Endothelial cell of umbilical vein (primary cell): ENCODE results near the gene PPP1R12C. TPM values are rescaled to one million over a fixed set of nuclear protein-coding genes. Genes with fewer than 3 reads are reported as not detected.

Experiments used
- BruUV-seq: library from RNA; stranded (reverse); fragments of 400-500 nt; replicated peaks from 2 replicates; lab custom pipeline; 2021; lab: Mats Ljungman, UMichigan
- CTCF ChIA-PET: fragments of 300-600, 350-600 bp; sonication (Branson Sonifier 250); formaldehyde crosslinking; loops from one replicate; lab custom pipeline; 2021; ENCODE audit warnings: antibody characterized with exemption, inconsistent platforms; lab: Charles Lee
- POLR2A ChIA-PET: fragments of 300-600, 350-600 bp; sonication (Branson Sonifier 250); formaldehyde crosslinking; loops from one replicate; lab custom pipeline; 2021; ENCODE audit warnings: antibody characterized with exemption, inconsistent platforms; lab: Charles Lee
- DNase-seq: peaks from one replicate; pipeline ENCODE4 v3.0.0-alpha.2; 2011; ENCODE audit warnings: low read depth, low spot score
- FAIRE-seq: peaks from 2 replicates; lab custom pipeline; 2011; peaks lifted over from hg19 to GRCh38; lab: Jason Lieb, UNC
- H2AFZ ChIP-seq: 2 replicates; pipeline ENCODE4 v1.6.0; 2012; ENCODE audit warnings: low read depth, low read length, control low read depth, inconsistent platforms
- H3K27ac ChIP-seq: 2 replicates; pipeline ENCODE4 v1.5.1; 2011; ENCODE audit warnings: low read depth, mild to moderate bottlenecking, control low read depth, low read length, moderate library complexity; ENCODE audit not compliant: insufficient read depth
- H3K27me3 ChIP-seq, 2 experiments: 2 replicates each; pipeline versions ENCODE4 v1.6.0 to v1.6.1; 2011; ENCODE audit warnings: low read length in 2 of 2, mixed read lengths in 1 of 2; ENCODE audit not compliant: control insufficient read depth in 2 of 2, insufficient read depth in 2 of 2
- H3K36me3 ChIP-seq, 2 experiments: 2 replicates in 1 of 2; 3 replicates in 1 of 2; pipeline ENCODE4 v1.5.1; 2011; ENCODE audit warnings: low read length in 2 of 2, mild to moderate bottlenecking in 1 of 2, moderate library complexity in 1 of 2; ENCODE audit not compliant: control insufficient read depth in 2 of 2, insufficient read depth in 2 of 2; ENCODE audit errors: extremely low read depth in 1 of 2
- H3K4me1 ChIP-seq: 3 replicates; pipeline ENCODE4 v1.5.1; 2011; ENCODE audit warnings: mild to moderate bottlenecking, low read length; ENCODE audit not compliant: control insufficient read depth, insufficient read depth; ENCODE audit errors: extremely low read depth
- H3K4me2 ChIP-seq: 2 replicates; pipeline ENCODE4 v1.6.1; 2011; ENCODE audit warnings: low read length, control low read depth, mixed read lengths; ENCODE audit not compliant: insufficient read depth
- H3K4me3 ChIP-seq, 3 experiments: fragments of 200-600 bp in 1 of 3; sonication (generic), shearing (Covaris generic) in 1 of 3; replicated peaks in 1 of 3; 2 replicates each; pipeline ENCODE4 v1.5.1; 2011 to 2016; ENCODE audit warnings: control low read depth in 3 of 3, low read length in 3 of 3, mild to moderate bottlenecking in 2 of 3, inconsistent platforms in 1 of 3, low read depth in 1 of 3, moderate library complexity in 1 of 3; ENCODE audit not compliant: insufficient read depth in 1 of 3
- H3K79me2 ChIP-seq: 2 replicates; pipeline ENCODE4 v1.6.0; 2012; ENCODE audit warnings: low read length, inconsistent platforms; ENCODE audit not compliant: control insufficient read depth, insufficient read depth
- H3K9ac ChIP-seq: replicated peaks from 2 replicates; pipeline ENCODE3; 2011; ENCODE audit warnings: low read length, control low read depth; ENCODE audit not compliant: insufficient read depth; ENCODE audit errors: extremely low read depth
- H3K9me1 ChIP-seq: replicated peaks from 3 replicates; pipeline ENCODE4 v1.6.0; 2011; ENCODE audit warnings: mild to moderate bottlenecking, low read length; ENCODE audit not compliant: control insufficient read depth, insufficient read depth; ENCODE audit errors: extremely low read depth
- H3K9me3 ChIP-seq: replicated peaks from 2 replicates; pipeline ENCODE4 v1.5.1; 2012; ENCODE audit warnings: low read length, inconsistent platforms; ENCODE audit not compliant: control insufficient read depth, insufficient read depth
- H4K20me1 ChIP-seq: replicated peaks from 2 replicates; pipeline ENCODE3; 2011; ENCODE audit warnings: mild to moderate bottlenecking, low read length; ENCODE audit not compliant: control insufficient read depth, insufficient read depth; ENCODE audit errors: extremely low read depth
- EZH2 ChIP-seq: IDR thresholded peaks from 2 replicates; pipeline ENCODE4 v1.6.1; 2012; ENCODE audit warnings: borderline replicate concordance, low read depth, mild to moderate bottlenecking, moderate library complexity, low read length, inconsistent platforms; ENCODE audit not compliant: severe bottlenecking
- FOS ChIP-seq: IDR thresholded peaks from 2 replicates; pipeline ENCODE4 v1.6.1; 2011; ENCODE audit warnings: mild to moderate bottlenecking, low read length, moderate library complexity, borderline replicate concordance; ENCODE audit not compliant: insufficient read depth
- GATA2 ChIP-seq: IDR thresholded peaks from 2 replicates; pipeline ENCODE4 v1.7.0; 2011; ENCODE audit warnings: low read depth, mild to moderate bottlenecking, moderate library complexity, mixed read lengths, low read length; ENCODE audit not compliant: insufficient read length, insufficient read depth
- JUN ChIP-seq: IDR thresholded peaks from 2 replicates; pipeline ENCODE4 v1.6.1; 2011; ENCODE audit warnings: borderline replicate concordance, low read depth; ENCODE audit not compliant: insufficient read length, insufficient read depth
- MAX ChIP-seq: IDR thresholded peaks from 2 replicates; pipeline ENCODE4 v1.6.1; 2011; ENCODE audit not compliant: insufficient read depth, insufficient read length
- MYC ChIP-seq: IDR thresholded peaks from one replicate; pipeline ENCODE4 v1.6.1; 2011; ENCODE audit warnings: mild to moderate bottlenecking, low read depth, low read length
- POLR2A ChIP-seq: IDR thresholded peaks from 2 replicates; pipeline ENCODE4 v1.6.1; 2012; ENCODE audit warnings: low read depth, mild to moderate bottlenecking, control low read depth, low read length
- POLR2AphosphoS5 ChIP-seq: IDR thresholded peaks from 2 replicates; pipeline ENCODE4 v1.6.1; 2012; ENCODE audit warnings: low read depth, mild to moderate bottlenecking, control low read depth, low read length, moderate library complexity; ENCODE audit not compliant: insufficient read depth
- dilution Hi-C: fragments of 300-500 bp; cut with MboI; formaldehyde crosslinking; loops from one replicate; pipeline ENCODE4 v1.15.0; 2019; ENCODE audit warnings: low sequenced_read_pairs; ENCODE audit not compliant: extremely low pct_ligation_motif_present
- intact Hi-C: fragments of 100-400 bp; cut with micrococcal nuclease; formaldehyde crosslinking; loops from one replicate; pipeline ENCODE4 v1.10.0; 2022
- polyA plus RNA-seq, 4 experiments: library from polyadenylated mRNA; depleted of rRNA in 3 of 4; stranded (reverse) in 3 of 4; unstranded in 1 of 4; fragments of >200 nt; gene quantifications; 2 replicates each; pipeline versions ENCODE4 v1.2.1 to v1.2.3, GENCODE V29; 2011 to 2012; ENCODE audit warnings: missing spikeins in 1 of 4
- total RNA-seq: library from RNA; stranded (reverse); gene quantifications from 2 replicates; pipeline ENCODE4 v1.2.3, GENCODE V29; 2021
- TF ChIP-seq, protein P1 (sequence below), 2 donors: IDR thresholded peaks; 1 replicate in 1 of 2; 2 replicates in 1 of 2; pipeline ENCODE4 v1.5.1; 2011; ENCODE audit warnings: low read length in 2 of 2, mild to moderate bottlenecking in 2 of 2, moderate library complexity in 2 of 2, control low read depth in 1 of 2, inconsistent platforms in 1 of 2, low read depth in 1 of 2; ENCODE audit not compliant: insufficient read depth in 1 of 2; ENCODE audit errors: extremely low read depth in 1 of 2

The PPP1R12C gene
- total and polyA plus RNA-seq, 2 donors (not counting 3 experiments of a cell fraction or from before 2014, with no cell fraction given), result 69.5 to 149 TPM

GRCh38 chr19:55058781-55059610 lies 58.4 kb downstream of the PPP1R12C start:
- H3K9me3 ChIP-seq, result no peaks in the 10 kb centered on the region
- ChIA-PET CTCF (no interaction called here), POLR2A (no interaction called here)
- dilution Hi-C loops (no loop called here), intact Hi-C loops (no loop called here)
- no peak overlapping the region for H3K4me3 ChIP-seq
- BruUV-seq, result no TSS peak
- no peaks in the 10 kb centered on the region for H4K20me1 ChIP-seq
- no peak overlapping the region for H2AFZ ChIP-seq
- no peak overlapping the region for H3K4me2 ChIP-seq
- H3K27ac ChIP-seq, result no peak overlapping the region
- DNase-seq, result no peak
- peaks cover 8% of the 10 kb centered on the region for H3K4me1 ChIP-seq
- no peak for TF ChIP-seq MYC
- TF ChIP-seq JUN, result no peak
- TF ChIP-seq, protein P1, sequence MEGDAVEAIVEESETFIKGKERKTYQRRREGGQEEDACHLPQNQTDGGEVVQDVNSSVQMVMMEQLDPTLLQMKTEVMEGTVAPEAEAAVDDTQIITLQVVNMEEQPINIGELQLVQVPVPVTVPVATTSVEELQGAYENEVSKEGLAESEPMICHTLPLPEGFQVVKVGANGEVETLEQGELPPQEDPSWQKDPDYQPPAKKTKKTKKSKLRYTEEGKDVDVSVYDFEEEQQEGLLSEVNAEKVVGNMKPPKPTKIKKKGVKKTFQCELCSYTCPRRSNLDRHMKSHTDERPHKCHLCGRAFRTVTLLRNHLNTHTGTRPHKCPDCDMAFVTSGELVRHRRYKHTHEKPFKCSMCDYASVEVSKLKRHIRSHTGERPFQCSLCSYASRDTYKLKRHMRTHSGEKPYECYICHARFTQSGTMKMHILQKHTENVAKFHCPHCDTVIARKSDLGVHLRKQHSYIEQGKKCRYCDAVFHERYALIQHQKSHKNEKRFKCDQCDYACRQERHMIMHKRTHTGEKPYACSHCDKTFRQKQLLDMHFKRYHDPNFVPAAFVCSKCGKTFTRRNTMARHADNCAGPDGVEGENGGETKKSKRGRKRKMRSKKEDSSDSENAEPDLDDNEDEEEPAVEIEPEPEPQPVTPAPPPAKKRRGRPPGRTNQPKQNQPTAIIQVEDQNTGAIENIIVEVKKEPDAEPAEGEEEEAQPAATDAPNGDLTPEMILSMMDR (IDR thresholded peaks at IDR 0.05; ENCODE audit: extremely low read depth in 1 of 2, insufficient read depth in 1 of 2, low read depth in 1 of 2, low read length in 2 of 2), result no peak
- no peak for TF ChIP-seq POLR2A
- TF ChIP-seq MAX, result no peak
- no peak for TF ChIP-seq GATA2
- TF ChIP-seq POLR2AphosphoS5, result no peak
- TF ChIP-seq EZH2, result no peak
- no peak for TF ChIP-seq FOS
- peaks cover 15% of the 10 kb centered on the region for H3K79me2 ChIP-seq
- H3K9me1 ChIP-seq, result no peaks in the 10 kb centered on the region
- no peaks in the 10 kb centered on the region for H3K27me3 ChIP-seq
- peak; percentile 21 for FAIRE-seq
- H3K36me3 ChIP-seq, result peaks cover under 1 to 4% of the 10 kb centered on the region in 2 experiments
- no peak overlapping the region for H3K9ac ChIP-seq
